Measurements from ENCODE around the gene CCDC66.

DNA sequence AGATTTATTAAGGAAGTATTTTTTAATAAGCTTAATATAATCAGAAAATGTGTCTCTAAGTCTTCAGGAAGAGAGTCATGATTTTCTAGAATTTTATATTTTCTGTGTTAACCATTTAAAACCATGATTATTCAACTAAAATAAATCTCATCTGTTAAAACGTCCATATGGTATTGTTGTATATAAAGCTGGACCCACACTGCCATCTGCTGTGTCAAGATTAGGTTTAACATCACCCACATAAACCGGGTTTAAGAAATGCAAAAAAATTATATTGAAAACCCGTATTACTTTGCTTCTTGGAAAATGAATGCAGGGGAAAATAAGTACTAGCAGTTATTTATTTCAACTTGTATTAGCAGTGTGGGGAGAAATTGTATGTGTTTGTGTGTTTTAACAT lies 9.5 kb upstream of the CCDC66 start:
- TF ChIP-seq, protein P1, sequence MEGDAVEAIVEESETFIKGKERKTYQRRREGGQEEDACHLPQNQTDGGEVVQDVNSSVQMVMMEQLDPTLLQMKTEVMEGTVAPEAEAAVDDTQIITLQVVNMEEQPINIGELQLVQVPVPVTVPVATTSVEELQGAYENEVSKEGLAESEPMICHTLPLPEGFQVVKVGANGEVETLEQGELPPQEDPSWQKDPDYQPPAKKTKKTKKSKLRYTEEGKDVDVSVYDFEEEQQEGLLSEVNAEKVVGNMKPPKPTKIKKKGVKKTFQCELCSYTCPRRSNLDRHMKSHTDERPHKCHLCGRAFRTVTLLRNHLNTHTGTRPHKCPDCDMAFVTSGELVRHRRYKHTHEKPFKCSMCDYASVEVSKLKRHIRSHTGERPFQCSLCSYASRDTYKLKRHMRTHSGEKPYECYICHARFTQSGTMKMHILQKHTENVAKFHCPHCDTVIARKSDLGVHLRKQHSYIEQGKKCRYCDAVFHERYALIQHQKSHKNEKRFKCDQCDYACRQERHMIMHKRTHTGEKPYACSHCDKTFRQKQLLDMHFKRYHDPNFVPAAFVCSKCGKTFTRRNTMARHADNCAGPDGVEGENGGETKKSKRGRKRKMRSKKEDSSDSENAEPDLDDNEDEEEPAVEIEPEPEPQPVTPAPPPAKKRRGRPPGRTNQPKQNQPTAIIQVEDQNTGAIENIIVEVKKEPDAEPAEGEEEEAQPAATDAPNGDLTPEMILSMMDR (conservative IDR thresholded peaks at IDR 0.05; ENCODE audit: low read depth, low read length), result 0 out of 2 replicates have a peak, but pooled peaks have one; percentile 13
- no peak for TF ChIP-seq RCOR1 (IDR thresholded peaks at IDR 0.05; ENCODE audit: insufficient replicate concordance, low read length)
- TF ChIP-seq POLR2A (IDR thresholded peaks at IDR 0.05; ENCODE audit: low read depth, low read length), result no peak
- no peak for TF ChIP-seq RFX5 (IDR thresholded peaks at IDR 0.05; ENCODE audit: low read depth, low read length)
